Nasal cavity respiratory epithelium epithelial cell of viscerocranial mucosa (primary cell): ENCODE data around the gene SRRM5. TPM values are rescaled to one million over a fixed set of nuclear protein-coding genes. Genes with fewer than 3 reads are reported as not detected.

Experiments used
- total RNA-seq: library from RNA; depleted of rRNA; stranded (reverse); fragments of >200 nt; gene quantifications from 2 replicates; pipeline ENCODE4 v1.2.3, GENCODE V29; 2014

SRRM5 gene, protein sequence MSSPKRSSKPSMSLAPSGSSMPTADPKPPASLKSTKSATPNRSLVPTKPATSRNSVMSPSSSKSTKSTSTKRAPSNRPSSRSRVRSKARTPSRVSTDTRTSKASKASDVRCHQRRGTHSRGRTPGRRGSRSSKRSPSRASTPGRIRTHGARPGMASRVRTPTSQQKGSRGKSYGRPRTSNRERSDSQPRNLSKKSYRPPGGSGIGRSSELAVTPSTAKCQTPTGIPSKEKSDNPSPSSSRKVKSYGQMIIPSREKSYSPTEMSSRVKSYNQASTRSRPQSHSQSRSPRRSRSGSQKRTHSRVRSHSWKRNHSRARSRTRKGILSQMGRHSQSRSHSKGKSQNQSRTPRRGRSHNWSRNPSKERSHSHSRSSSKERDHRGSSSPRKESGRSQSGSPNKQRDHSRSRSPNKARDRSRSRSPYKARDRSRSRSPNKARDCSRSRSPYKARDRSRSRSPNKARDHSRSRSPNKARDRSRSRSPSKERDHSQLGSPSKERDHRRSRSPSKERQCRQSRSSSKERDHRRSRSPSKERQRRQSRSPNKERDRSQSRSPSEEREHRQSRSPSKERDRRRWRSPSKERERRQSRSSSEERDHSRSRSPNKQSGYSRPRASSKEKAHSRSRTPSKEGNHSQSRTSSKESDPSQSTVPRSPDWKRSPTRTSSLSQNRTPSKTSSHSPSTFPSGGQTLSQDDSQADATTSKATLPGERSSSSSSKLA
- 0.07 TPM in 1 of 2 replicates, not detected in the other for total RNA-seq

DNA sequence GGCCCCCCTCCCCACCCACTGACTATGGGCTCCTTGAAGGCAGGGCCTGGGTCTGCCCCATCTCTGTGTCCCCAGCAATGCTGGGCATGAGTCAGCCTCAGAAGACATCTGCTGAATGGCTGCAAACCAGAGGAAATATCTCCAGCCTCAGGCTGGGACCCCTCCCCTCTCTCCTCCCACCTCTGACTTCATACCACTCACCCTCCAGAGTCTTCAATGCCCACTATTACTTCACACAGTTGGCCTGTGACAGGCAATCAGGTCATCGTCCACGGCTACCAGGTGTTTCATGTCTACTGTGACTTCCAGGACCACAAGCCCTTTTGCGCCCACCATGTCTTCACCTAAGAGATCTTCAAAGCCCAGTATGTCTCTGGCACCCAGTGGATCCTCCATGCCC lies at the start of gene SRRM5:
SRRM5 (plus strand) TSS at position 301 of the 400 bp plus-strand sequence; CDS start at position 335, 34 bp downstream.

DNA sequence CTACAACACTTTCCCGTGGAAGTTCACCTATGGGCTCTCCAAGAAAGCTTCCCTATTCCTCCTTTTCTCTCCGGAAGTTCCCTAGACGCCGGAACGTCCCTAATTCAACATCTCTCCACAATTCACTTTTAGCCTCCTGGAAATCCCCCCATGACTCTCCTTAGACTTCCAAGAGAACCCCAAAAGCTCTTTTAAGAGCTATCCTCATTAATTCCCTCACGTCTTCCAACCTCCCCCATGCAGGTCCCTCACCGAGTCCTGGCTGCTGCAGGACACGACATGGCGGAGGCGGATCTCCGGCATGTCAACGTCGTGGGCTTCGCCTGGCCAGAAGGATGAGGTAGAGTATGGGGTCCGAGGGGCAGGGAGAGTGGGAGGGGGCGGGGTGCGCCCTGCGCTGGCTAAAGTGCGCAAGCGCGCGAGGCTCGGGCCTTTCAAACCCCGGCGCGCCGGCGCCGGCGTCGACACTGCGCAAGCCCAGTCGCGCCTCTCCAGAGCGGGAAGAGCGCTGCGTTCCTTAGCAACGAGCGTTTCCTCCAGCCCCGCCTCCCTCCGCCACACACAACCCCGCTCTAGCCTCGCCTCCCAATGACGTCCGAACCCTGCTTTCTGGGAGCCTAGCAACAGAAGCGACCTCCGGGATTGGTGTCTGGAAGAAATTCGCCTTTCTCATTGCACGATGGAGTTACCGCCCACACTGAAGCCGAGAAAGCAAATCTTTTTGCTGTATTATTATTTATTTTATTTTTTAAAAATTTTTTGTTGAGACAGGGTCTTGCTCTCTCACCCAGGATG lies 36.5 kb upstream of the SRRM5 start, which contains the start of the genes PINLYP and XRCC1:
PINLYP (plus strand) TSS at position 646 of the 795 bp plus-strand sequence. CDS start 1,391 bp downstream, outside the sequence.
XRCC1 (minus strand) TSS at position 372 of the 795 bp plus-strand sequence; CDS start at position 303, 69 bp downstream.

DNA sequence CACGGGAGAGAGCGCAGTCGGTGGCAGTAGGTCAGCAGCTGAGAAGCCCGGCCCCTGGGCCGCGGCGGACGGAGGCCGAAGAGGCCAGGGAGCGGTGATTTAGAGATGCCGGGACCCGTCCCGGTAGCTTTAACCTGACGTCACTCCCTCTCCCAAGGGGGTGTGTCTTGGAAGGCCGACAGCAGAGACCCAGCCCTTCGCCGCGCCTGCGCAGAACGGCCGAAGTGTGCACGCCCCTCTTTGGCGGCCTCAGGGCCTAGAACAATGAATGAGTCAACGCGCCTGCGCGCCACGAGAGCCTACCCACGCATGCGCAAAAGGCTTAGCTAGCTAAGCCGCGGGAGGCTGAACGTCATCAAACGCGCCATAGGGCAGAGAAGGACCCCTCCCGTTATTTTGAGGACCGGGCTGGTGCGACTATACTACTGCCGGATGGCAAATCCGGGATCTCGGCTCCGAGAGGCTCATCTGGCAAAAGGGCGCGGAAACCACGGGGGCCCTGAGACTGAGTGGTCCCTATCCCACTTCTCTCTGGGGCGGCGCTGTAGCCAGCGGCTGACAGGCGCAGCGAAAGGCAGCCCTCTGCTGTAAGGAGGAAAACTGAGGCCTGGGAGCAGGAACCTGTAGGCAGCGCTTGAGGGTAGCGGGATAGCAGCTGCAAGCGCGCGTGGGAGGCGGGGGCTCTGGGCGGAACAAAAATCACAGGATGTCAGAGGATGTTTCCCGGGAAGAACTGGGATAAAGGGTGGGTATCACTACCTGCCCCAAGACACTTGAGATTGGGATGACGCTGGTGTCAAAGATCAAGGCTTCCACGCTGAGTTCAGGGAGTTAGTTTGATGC lies 15.7 kb upstream of the SRRM5 start, which contains the start of the genes IRGQ and ZNF576:
IRGQ (minus strand) TSS at position 136 of the 843 bp plus-strand sequence. CDS start 796 bp downstream, outside the sequence.
ZNF576 (plus strand) TSS at position 597 of the 843 bp plus-strand sequence. CDS start 514 bp downstream, outside the sequence.

DNA sequence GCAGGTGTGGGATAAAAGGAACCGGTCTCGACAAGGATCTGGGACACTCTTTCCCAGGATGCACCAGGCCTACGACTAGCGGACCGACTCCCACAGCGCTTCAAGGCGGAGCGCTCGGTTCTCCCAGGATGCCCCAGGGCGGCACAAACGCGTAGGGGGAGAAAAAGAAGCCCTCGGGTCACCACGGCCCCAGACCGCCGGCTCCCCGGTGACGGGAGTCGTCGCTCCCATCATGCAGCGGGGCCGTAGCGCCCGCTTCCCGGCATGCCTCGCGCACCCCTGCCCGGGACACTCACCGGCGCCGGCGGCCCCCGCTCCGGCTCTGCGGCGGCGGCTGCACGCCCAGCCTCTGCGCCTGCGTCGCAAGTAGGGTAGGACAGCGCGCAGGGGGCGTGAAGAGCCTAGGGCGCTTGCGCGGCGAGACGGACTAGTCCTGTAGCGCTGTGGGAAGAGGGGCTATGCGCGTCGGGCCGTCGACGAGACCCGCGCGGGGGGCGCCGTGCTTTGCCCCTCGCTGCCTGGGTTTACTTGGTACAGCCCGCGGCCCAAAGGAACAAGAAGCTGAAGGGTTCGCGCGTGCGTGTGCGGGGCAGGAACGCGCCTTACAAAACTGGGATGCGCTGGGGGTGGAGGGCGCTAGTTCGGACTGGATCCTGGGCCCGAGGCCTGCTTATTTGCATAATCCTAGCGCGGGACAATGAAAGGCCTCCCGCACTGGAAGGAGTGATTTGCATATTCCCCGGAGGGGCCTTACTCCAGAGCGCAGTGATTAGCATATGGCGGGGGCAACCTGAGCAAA lies 7.6 kb downstream of the SRRM5 start, which contains the start of gene ZNF428:
ZNF428 (minus strand) TSS at position 368 of the 799 bp plus-strand sequence. CDS start 5,325 bp downstream, outside the sequence.

DNA sequence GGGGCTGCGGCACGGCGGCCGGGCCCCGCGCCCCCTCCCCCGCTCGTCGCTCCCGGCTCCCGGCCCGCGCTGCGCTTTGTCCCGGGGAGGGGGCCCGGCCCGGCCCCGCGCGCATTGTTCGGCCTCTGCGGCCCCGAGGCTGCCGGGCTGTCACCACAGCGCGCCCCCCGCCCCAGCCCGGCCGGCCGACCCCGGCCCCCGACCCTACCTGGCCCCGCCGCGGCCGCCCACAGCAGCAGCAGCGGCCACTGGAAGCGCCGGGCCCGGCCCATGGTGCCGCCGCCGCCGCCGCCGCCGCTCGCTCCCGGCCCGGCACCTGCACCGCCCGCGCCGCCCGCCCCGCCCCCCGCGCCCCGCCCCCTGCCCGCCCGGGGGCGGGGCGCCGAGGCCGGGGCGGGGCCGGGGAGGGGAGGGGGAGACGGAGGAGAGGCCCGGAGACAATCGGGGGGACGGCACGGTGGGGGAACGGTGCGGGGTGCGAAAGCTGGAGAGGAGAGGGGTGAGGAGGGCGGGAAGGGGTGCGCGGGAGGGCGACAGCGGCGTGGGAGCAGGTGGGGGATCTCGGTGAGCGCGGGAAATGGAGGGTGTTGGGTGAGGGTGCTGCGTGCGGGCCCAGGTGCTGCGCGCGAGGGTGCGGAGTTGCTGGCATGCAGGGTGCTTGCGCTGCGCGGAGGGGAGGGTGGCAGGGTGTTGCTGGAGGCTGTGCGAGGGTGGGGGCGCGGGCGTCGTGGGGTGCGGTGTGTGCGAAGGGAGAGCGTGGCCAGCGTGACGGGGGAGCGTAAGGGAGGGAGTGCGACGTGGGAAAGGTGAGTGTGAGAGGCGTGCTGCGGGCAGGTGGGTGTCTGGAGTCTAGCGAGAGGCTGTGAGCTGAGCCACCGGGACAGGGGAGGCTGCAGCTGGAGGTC lies 27.9 kb downstream of the SRRM5 start, which contains the start of gene CADM4:
CADM4 (minus strand) TSS at position 332 of the 905 bp plus-strand sequence; CDS start at position 272, 60 bp downstream.

Other genes with a start within 250 kb of the SRRM5 start
- not detected in 2 replicates for gene TEX101, start 197.2 kb upstream of the SRRM5 start, total RNA-seq
- gene LYPD3, start 146.5 kb upstream of the SRRM5 start, total RNA-seq: 13.3 and 20.2 TPM in 2 replicates
- 20.8 and 31.5 TPM in 2 replicates for gene PHLDB3, start 107.3 kb upstream of the SRRM5 start, total RNA-seq
- gene ETHE1, start 84.9 kb upstream of the SRRM5 start, total RNA-seq: 112 and 236 TPM in 2 replicates
- under 0.01 and 0.07 TPM in 2 replicates for gene ZNF575, start 78.9 kb upstream of the SRRM5 start, total RNA-seq
- gene XRCC1, start 36.6 kb upstream of the SRRM5 start, total RNA-seq: 9.0 and 10.9 TPM in 2 replicates
- 0.50 and 1.4 TPM in 2 replicates for gene PINLYP, start 36.3 kb upstream of the SRRM5 start, total RNA-seq
- 16.7 and 30.0 TPM in 2 replicates for gene IRGQ, start 16.0 kb upstream of the SRRM5 start, total RNA-seq
- gene ZNF576, start 15.5 kb upstream of the SRRM5 start, total RNA-seq: 9.2 TPM in 2 replicates
- 15.5 and 19.8 TPM in 2 replicates for gene ZNF428, start 7.5 kb downstream of the SRRM5 start, total RNA-seq
- gene CADM4, start 27.8 kb downstream of the SRRM5 start, total RNA-seq: 11.6 and 18.7 TPM in 2 replicates
- 60.8 and 78.7 TPM in 2 replicates for gene PLAUR, start 58.1 kb downstream of the SRRM5 start, total RNA-seq
- gene IRGC, start 104.0 kb downstream of the SRRM5 start, total RNA-seq: not detected in 2 replicates
- gene SMG9, start 142.9 kb downstream of the SRRM5 start, total RNA-seq: 4.1 and 9.4 TPM in 2 replicates
- 1.4 and 13.7 TPM in 2 replicates for gene KCNN4, start 168.9 kb downstream of the SRRM5 start, total RNA-seq
- 1.8 and 16.4 TPM in 2 replicates for gene LYPD5, start 190.4 kb downstream of the SRRM5 start, total RNA-seq
- 13.3 and 20.5 TPM in 2 replicates for gene ZNF283, start 215.2 kb downstream of the SRRM5 start, total RNA-seq